Measurements from ENCODE around the gene DENND6B. TPM values are rescaled to one million over a fixed set of nuclear protein-coding genes. Genes with fewer than 3 reads are reported as not detected.

DENND6B gene
- total RNA-seq, 2 experiments from 2014 or later: 3.1 to 3.6 TPM

DNA sequence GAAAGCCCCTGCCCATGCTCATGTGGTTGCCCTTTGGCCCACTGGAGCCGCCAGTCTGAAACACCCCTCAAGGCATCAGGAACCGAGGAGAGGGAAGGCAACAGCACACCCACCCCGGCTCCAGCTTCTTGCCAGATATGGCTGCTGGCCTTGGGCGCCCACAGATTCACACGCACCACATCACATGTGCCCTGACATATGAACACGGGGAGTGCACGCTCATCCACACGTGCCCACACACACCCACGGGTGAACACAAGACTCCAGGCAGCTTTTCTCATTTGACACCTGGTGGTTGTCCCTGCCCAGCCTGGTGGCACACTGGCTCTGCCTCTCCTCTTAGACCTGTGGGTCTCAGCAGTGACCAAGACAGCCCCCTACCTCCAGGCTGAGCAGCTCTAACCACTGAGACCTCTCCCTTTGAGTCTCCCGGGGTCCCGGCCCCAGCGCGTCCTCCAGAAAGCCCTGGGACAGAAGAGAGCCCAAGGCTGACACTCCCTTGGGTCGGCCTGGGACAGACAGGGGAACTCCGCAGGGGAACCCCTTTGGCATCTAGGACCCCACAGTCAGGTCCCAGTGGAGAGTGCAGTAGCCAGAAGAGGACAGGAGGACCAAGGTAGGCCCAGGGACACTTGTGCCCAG is 62.6 kb downstream of the DENND6B start:
- POLR2A ChIA-PET: no interaction called here
- no peaks in the 10 kb centered on the region for H3K9me3 Mint-ChIP-seq

DNA sequence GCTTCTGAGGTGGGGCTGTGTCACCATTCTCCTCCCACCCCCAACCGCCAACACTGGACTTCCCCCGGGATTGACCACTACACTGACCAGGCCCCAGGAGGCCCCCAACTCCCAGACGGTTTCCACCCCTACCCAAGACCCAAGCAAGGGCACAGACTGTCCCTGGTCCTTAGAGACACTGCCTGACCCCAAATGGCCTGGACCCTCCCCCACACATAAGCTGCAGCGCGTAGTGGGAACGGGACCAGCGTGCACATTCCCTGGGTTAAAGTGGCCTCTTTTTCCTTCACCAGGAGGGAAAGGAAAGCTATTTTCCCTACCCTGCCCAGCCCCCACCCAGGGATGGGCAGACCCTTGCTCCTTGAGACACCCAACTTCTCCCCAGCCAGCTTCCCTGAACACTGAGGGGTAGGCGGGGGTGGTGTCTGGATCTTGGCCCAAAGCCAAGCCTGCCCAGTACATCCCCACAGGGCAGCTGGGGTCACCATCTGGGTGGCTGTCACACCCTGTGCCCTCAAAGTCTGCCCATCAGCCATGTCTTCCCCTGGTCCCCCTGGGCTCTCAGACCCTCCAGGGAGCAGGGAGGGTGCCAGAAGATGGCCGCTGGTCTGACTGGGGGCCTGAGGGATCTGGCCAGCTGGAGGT is 63.7 kb downstream of the DENND6B start:
- Mint-ChIP-seq H3K4me1 (peaks cover 8% of the 10 kb centered on the region), H3K27me3 (peaks cover 15% of the 10 kb centered on the region), H3K9me3 (no peaks in the 10 kb centered on the region), H3K27ac (no peak overlapping the region), H3K36me3 (ENCODE audit: low read depth) (no peaks in the 10 kb centered on the region), H3K4me3 (no peak overlapping the region)
- DNase-seq: no peak
- CTCF ChIA-PET: interaction anchor here (1.2 to 5.0 kb wide), 4 partner anchors 10 to 235 kb away, joined by 4 to 25 read pairs (median 5); partner anchors contain the start of gene HDAC10
- POLR2A ChIA-PET: no interaction called here

More for the DNA sequence above, 62.6 kb downstream of the DENND6B start:
- Mint-ChIP-seq H3K27ac (no peak overlapping the region), H3K4me1 (peaks cover 11% of the 10 kb centered on the region), H3K4me3 (no peak overlapping the region), H3K36me3 (ENCODE audit: low read depth) (no peaks in the 10 kb centered on the region), H3K27me3 (peaks cover 16% of the 10 kb centered on the region)
- no peak for DNase-seq
- CTCF ChIA-PET: interaction anchor here (1.5 to 5.0 kb wide), 3 partner anchors 10 to 262 kb away, joined by 4 to 25 read pairs (median 5); partner anchors contain the start of gene SCO2

DNA sequence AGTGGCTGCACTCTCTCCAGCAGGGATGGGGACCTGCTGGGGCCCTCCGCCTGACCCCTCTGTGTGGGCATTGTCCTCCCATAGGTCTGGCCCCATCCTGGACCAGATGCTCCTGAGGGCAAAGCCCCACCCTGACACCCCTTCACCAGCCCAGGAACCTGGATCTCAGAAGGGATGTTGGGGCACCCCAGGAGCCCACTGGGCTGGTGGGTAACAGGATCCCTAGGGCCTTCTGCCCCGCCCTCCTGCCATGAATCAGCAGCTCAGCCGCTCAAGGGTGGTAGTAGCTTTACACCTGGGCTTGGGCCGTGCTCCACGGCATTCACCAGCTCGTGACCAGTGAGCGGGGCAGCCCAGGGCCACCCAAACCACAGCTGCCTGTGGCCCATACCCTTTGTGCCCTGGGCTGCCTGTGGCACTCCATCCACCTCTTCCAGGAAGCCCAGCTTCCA is 64.3 kb downstream of the DENND6B start:
- Mint-ChIP-seq H3K36me3 (ENCODE audit: low read depth) (no peaks in the 10 kb centered on the region), H3K27ac (no peak overlapping the region), H3K4me3 (peak overlapping the region; percentile 45), H3K9me3 (no peaks in the 10 kb centered on the region), H3K27me3 (peaks cover 15% of the 10 kb centered on the region), H3K4me1 (peaks cover 6% of the 10 kb centered on the region)
- DNase-seq: no peak
- CTCF ChIA-PET: interaction anchor here (1.2 to 5.0 kb wide), 4 partner anchors 10 to 235 kb away, joined by 4 to 25 read pairs (median 5); partner anchors contain the start of gene HDAC10
- POLR2A ChIA-PET: no interaction called here

GRCh38 chr22:50261615-50262459 is 65.0 kb downstream of the DENND6B start, which contains the start of gene MAPK12:
TSS of gene MAPK12 (minus strand) at chr22:50261683. CDS start at chr22:50261509, 174 bp downstream.
- ChIA-PET CTCF (interaction anchor here (1.2 to 5.0 kb wide), 4 partner anchors 9 to 80 kb away, joined by 4 to 25 read pairs (median 6); partner anchors contain the start of gene HDAC10), POLR2A (no interaction called here)
- Mint-ChIP-seq H3K4me3 (peak within 1 kb of the TSS; percentile 45), H3K4me1 (peaks cover 6% of the 10 kb centered on the region), H3K27me3 (peaks cover 15% of the 10 kb centered on the region), H3K36me3 (ENCODE audit: low read depth) (no peaks in the 10 kb centered on the region), H3K9me3 (no peaks in the 10 kb centered on the region), H3K27ac (no peak within 1 kb of the TSS)
- DNase-seq: no peak

GRCh38 chr22:50260801-50261614 is 65.8 kb downstream of the DENND6B start:
- ChIA-PET POLR2A (no interaction called here), CTCF (interaction anchor here (0.6 to 5.0 kb wide), 3 partner anchors 13 to 81 kb away, joined by 3 to 25 read pairs (median 5); no protein-coding TSS in a partner anchor)
- peak; percentile 29 for DNase-seq
- Mint-ChIP-seq H3K4me3 (no peak overlapping the region), H3K4me1 (peaks cover 6% of the 10 kb centered on the region), H3K9me3 (no peaks in the 10 kb centered on the region), H3K36me3 (ENCODE audit: low read depth) (no peaks in the 10 kb centered on the region), H3K27ac (no peak overlapping the region), H3K27me3 (peaks cover 15% of the 10 kb centered on the region)

DNA sequence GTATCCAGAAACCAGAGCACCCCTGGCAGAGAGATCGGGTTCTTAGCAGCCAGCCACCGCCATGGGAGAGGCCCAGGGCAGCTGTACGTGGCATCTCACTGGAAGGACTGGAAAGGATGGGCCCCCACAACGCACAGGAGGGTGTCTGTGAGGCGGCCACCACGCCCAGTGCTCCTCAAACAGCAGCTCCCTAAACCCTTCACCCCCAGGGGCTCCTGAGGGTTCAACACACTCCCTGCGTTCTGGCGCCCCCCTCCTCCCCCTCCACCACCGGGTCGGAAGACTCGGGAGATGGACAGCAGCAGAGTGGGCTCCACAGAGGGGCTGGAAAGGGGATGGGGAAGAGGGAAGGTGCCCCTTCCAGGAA is 66.4 kb downstream of the DENND6B start:
- Mint-ChIP-seq H3K4me1 (peaks cover 6% of the 10 kb centered on the region), H3K27me3 (peaks cover 15% of the 10 kb centered on the region)
- POLR2A ChIA-PET: no interaction called here

GRCh38 chr22:50259302-50259701 is 67.5 kb downstream of the DENND6B start:
- no peaks in the 10 kb centered on the region for H3K36me3 Mint-ChIP-seq (ENCODE audit: low read depth)
- H3K27ac Mint-ChIP-seq: peak overlapping the region; percentile 13
- no peaks in the 10 kb centered on the region for H3K9me3 Mint-ChIP-seq
- H3K4me3 Mint-ChIP-seq: no peak overlapping the region
- no peak for DNase-seq
- peaks cover 6% of the 10 kb centered on the region for H3K4me1 Mint-ChIP-seq
- H3K27me3 Mint-ChIP-seq: peaks cover 15% of the 10 kb centered on the region
- CTCF ChIA-PET: interaction anchor here (1.6 kb wide), 1 partner anchor 8 kb away, joined by 4 read pairs; the partner anchor contains the start of gene HDAC10
- POLR2A ChIA-PET: no interaction called here

More for the DNA sequence above, 66.4 kb downstream of the DENND6B start:
- CTCF ChIA-PET: interaction anchor here (0.6 to 1.2 kb wide), 2 partner anchors 48 to 82 kb away, joined by 3 to 5 read pairs; no protein-coding TSS in a partner anchor
- no peak overlapping the region for H3K27ac Mint-ChIP-seq
- no peak overlapping the region for H3K4me3 Mint-ChIP-seq
- no peaks in the 10 kb centered on the region for H3K9me3 Mint-ChIP-seq
- H3K36me3 Mint-ChIP-seq (ENCODE audit: low read depth): no peaks in the 10 kb centered on the region
- DNase-seq: no peak

Other genes with a start within 250 kb of the DENND6B start
- gene MLC1, start 241.6 kb downstream of the DENND6B start, total RNA-seq: under 1 TPM; 0.25 to 0.83 TPM
- gene MOV10L1, start 237.0 kb downstream of the DENND6B start, total RNA-seq: not detected
- under 1 TPM; 0.10 TPM for gene PANX2, start 156.3 kb downstream of the DENND6B start, total RNA-seq
- gene TRABD, start 141.1 kb downstream of the DENND6B start, total RNA-seq: 100 to 1,000 TPM; 112 to 138 TPM
- 10 to 100 TPM; 17.4 to 25.5 TPM for gene SELENOO, start 126.0 kb downstream of the DENND6B start, total RNA-seq
- gene TUBGCP6, start 82.0 kb downstream of the DENND6B start, total RNA-seq: 10 to 100 TPM; 62.9 to 71.4 TPM
- 10 to 100 TPM; 68.3 to 93.6 TPM for gene HDAC10, start 75.7 kb downstream of the DENND6B start, total RNA-seq
- 1 to 10 TPM; 2.9 TPM for gene MAPK12, start 65.3 kb downstream of the DENND6B start, total RNA-seq
- gene MAPK11, start 56.6 kb downstream of the DENND6B start, total RNA-seq: 10 to 100 TPM; 10.7 to 12.6 TPM
- 10 to 100 TPM; 10.7 to 11.1 TPM for gene PLXNB2, start 19.4 kb downstream of the DENND6B start, total RNA-seq
- gene PPP6R2, start 16.3 kb upstream of the DENND6B start, total RNA-seq: 10 to 100 TPM; 55.6 to 67.6 TPM
- 100 to 1,000 TPM; 211 to 224 TPM for gene SBF1, start 148.0 kb upstream of the DENND6B start, total RNA-seq
- 1 to 10 TPM; 3.7 to 4.1 TPM for gene ADM2, start 154.5 kb upstream of the DENND6B start, total RNA-seq
- under 1 TPM in 1 of 2 experiments, not detected in 1; 0.23 TPM for gene MIOX, start 159.8 kb upstream of the DENND6B start, total RNA-seq
- 100 to 1,000 TPM; 130 to 139 TPM for gene LMF2, start 180.7 kb upstream of the DENND6B start, total RNA-seq
- gene NCAPH2, start 181.2 kb upstream of the DENND6B start, total RNA-seq: 100 to 1,000 TPM; 110 to 133 TPM
- gene SCO2, start 198.6 kb upstream of the DENND6B start, total RNA-seq: 10 to 100 TPM in 1 of 2 experiments, 1 to 10 TPM in 1; 2.8 to 10.5 TPM
- 100 to 1,000 TPM in 1 of 2 experiments, 10 to 100 TPM in 1; 92.2 to 126 TPM for gene TYMP, start 203.0 kb upstream of the DENND6B start, total RNA-seq
- gene KLHDC7B, start 218.9 kb upstream of the DENND6B start, total RNA-seq: 10 to 100 TPM; 15.6 to 16.0 TPM
- under 1 TPM in 1 of 2 experiments, not detected in 1; 0.87 TPM for gene SYCE3, start 235.9 kb upstream of the DENND6B start, total RNA-seq

Data from activated CD4-positive, alpha-beta T cell treated with anti-CD3 and anti-CD28 coated beads, Interleukin-2, amount 10 ng/mL, durations not matched to agents 7 days and 5 days (primary cell).